GM23338 (cell line): ENCODE data around the gene TNNC1. TPM values are rescaled to one million over a fixed set of nuclear protein-coding genes. Genes with fewer than 3 reads are reported as not detected.

Experiments used
- ATAC-seq: fragments of 200-7000 bp; cut with Tn5 transposase; 3 replicates; pipeline ENCODE4 v1.9.1; 2020
- DNase-seq: peaks from one replicate; pipeline ENCODE4 v3.0.0-alpha.2; 2015; ENCODE audit warnings: low spot score
- H2AFZ ChIP-seq: fragments of 200-600 bp; sonication (generic); 2 replicates; pipeline ENCODE4 v1.8.0; 2016; ENCODE audit warnings: antibody characterized with exemption, mild to moderate bottlenecking, moderate library complexity
- H3F3A ChIP-seq: fragments of 200-600 bp; sonication (generic); replicated peaks from 2 replicates; pipeline ENCODE4 v1.8.0; 2017; ENCODE audit warnings: antibody characterized with exemption, mixed run types, low read depth
- H3K27ac ChIP-seq: fragments of 200-600 bp; sonication (generic); 2 replicates; pipeline ENCODE4 v1.6.1; 2016; ENCODE audit warnings: low read depth
- H3K27me3 ChIP-seq: fragments of 200-600 bp; sonication (generic); 2 replicates; pipeline ENCODE4 v1.8.0; 2016; ENCODE audit warnings: mild to moderate bottlenecking, mixed run types, moderate library complexity; ENCODE audit not compliant: insufficient read depth
- H3K36me3 ChIP-seq: fragments of 200-600 bp; sonication (generic); 2 replicates; pipeline ENCODE4 v1.8.0; 2016; ENCODE audit warnings: mild to moderate bottlenecking; ENCODE audit not compliant: insufficient read depth
- H3K4me1 ChIP-seq: fragments of 200-600 bp; sonication (generic); 2 replicates; pipeline ENCODE4 v1.8.0; 2016; ENCODE audit warnings: mild to moderate bottlenecking, moderate library complexity; ENCODE audit not compliant: insufficient read depth
- H3K4me2 ChIP-seq: fragments of 200-600 bp; sonication (generic); 2 replicates; pipeline ENCODE4 v1.7.1; 2017; ENCODE audit warnings: mixed run types
- H3K4me3 ChIP-seq: fragments of 200-600 bp; sonication (generic); 2 replicates; pipeline ENCODE4 v1.6.1; 2016; ENCODE audit warnings: mixed run types
- H3K79me2 ChIP-seq: fragments of 200-600 bp; sonication (generic); replicated peaks from 2 replicates; pipeline ENCODE4 v1.8.0; 2017; ENCODE audit warnings: mild to moderate bottlenecking; ENCODE audit not compliant: insufficient read depth
- H3K9me2 ChIP-seq: fragments of 200-600 bp; sonication (generic); 2 replicates; pipeline ENCODE4 v1.8.0; 2017; ENCODE audit not compliant: insufficient read depth
- H4K20me1 ChIP-seq: fragments of 200-600 bp; sonication (generic); replicated peaks from 2 replicates; pipeline ENCODE4 v1.8.0; 2017; ENCODE audit warnings: mild to moderate bottlenecking; ENCODE audit not compliant: insufficient read depth
- H3K27ac Mint-ChIP-seq: 2 replicates; pipeline ENCODE4 v1.8.0; 2020; ENCODE audit warnings: inconsistent platforms, mild to moderate bottlenecking, moderate library complexity, mixed read lengths
- H3K27me3 Mint-ChIP-seq: 3 replicates; pipeline ENCODE4 v1.8.0; 2022; ENCODE audit warnings: low read depth, mild to moderate bottlenecking, moderate library complexity, mixed read lengths, inconsistent platforms; ENCODE audit not compliant: insufficient read depth, poor library complexity
- H3K36me3 Mint-ChIP-seq: 3 replicates; pipeline ENCODE4 v1.8.0; 2021; ENCODE audit warnings: low read depth, mild to moderate bottlenecking, inconsistent platforms, moderate library complexity, mixed read lengths
- H3K4me1 Mint-ChIP-seq: 3 replicates; pipeline ENCODE4 v1.8.0; 2020; ENCODE audit warnings: mild to moderate bottlenecking, inconsistent platforms, mixed read lengths
- H3K4me3 Mint-ChIP-seq: 3 replicates; pipeline ENCODE4 v1.8.0; 2021; ENCODE audit warnings: moderate library complexity, mild to moderate bottlenecking, inconsistent platforms, mixed read lengths
- H3K9me3 Mint-ChIP-seq: 3 replicates; pipeline ENCODE4 v1.8.0; 2020; ENCODE audit warnings: moderate library complexity, mild to moderate bottlenecking, inconsistent platforms, mixed read lengths
- EZH2 ChIP-seq: fragments of 200-600 bp; sonication (generic); IDR thresholded peaks from one replicate; pipeline ENCODE4 v1.8.0; 2017; ENCODE audit warnings: antibody characterized with exemption, mild to moderate bottlenecking, low read depth; ENCODE audit not compliant: unreplicated experiment
- JUNB ChIP-seq: IDR thresholded peaks from one replicate; pipeline ENCODE4 v1.6.1; 2016; ENCODE audit warnings: antibody characterized with exemption; ENCODE audit not compliant: unreplicated experiment
- NANOG ChIP-seq: IDR thresholded peaks from 2 replicates; pipeline ENCODE4 v1.6.1; 2016; ENCODE audit warnings: antibody characterized with exemption, borderline replicate concordance
- POLR2AphosphoS5 ChIP-seq: IDR thresholded peaks from 2 replicates; pipeline ENCODE4 v1.6.1; 2016; ENCODE audit warnings: antibody characterized with exemption, low read depth
- STAT1 ChIP-seq: IDR thresholded peaks from one replicate; pipeline ENCODE4 v1.6.1; 2016; ENCODE audit warnings: antibody characterized with exemption; ENCODE audit not compliant: unreplicated experiment
- polyA plus RNA-seq: library from polyadenylated mRNA; unstranded; fragments of >200 nt; fragmentation: Nextera tagmentation; extraction: Ambion mirVana; gene quantifications from 2 replicates; pipeline ENCODE4 v1.2.1, GENCODE V29; 2016
- total RNA-seq: library from RNA; depleted of rRNA; stranded (reverse); fragments of >200 nt; shearing (Covaris generic); gene quantifications from 2 replicates; pipeline ENCODE4 v1.2.3, GENCODE V29; 2014
- TF ChIP-seq, protein P1 (sequence below), 2 experiments: fragments of 200-600 bp in 1 of 2; sonication (generic) in 1 of 2; conservative IDR thresholded peaks; 2 replicates each; pipeline versions ENCODE4 v1.5.1 to v1.6.1; 2016 to 2017; ENCODE audit warnings: antibody characterized with exemption in 2 of 2, low read depth in 2 of 2, mild to moderate bottlenecking in 2 of 2, moderate library complexity in 1 of 2
- TF ChIP-seq, protein P2 (sequence below): IDR thresholded peaks from 2 replicates; pipeline ENCODE4 v1.6.1; 2016; ENCODE audit warnings: antibody characterized with exemption
- TF ChIP-seq, protein P3 (sequence below): fragments of 250-450 bp; sonication (Bioruptor Pico); IDR thresholded peaks from 2 replicates; pipeline ENCODE4 v1.5.0; 2020; ENCODE audit warnings: mild to moderate bottlenecking, moderate library complexity
- TF ChIP-seq, protein P4 (sequence below): IDR thresholded peaks from one replicate; pipeline ENCODE4 v1.6.1; 2018; ENCODE audit warnings: antibody characterized with exemption; ENCODE audit not compliant: unreplicated experiment

The TNNC1 gene
- total and polyA plus RNA-seq, 2 experiments from 2014 or later = 6.5 to 6.9 TPM

DNA sequence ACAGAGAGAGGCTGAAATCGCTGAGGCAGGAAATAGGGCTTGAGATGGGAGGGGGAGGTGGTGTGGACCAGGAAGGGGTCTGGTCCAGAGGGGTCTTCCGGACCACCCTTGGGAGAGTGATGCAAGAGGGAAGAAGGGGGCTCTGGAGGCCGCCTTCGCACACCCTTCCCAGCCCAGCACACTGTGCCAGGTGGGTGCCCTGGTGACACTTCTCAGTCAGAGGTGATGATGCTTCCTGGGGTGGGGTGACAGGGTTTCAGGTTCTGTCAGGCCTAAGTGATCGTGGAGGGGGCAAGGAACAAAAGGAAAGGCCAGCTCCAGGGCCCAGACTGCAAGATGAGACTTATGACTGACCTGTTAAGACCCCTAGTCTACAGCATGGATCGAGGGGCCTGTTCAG, 21.6 kb downstream of the TNNC1 start:
- Histone ChIP-seq H3K36me3 (no peaks in the 10 kb centered on the region), H3K27me3 (no peaks in the 10 kb centered on the region), H3K4me1 (no peaks in the 10 kb centered on the region), H3F3A (no peaks in the 10 kb centered on the region), H3K79me2 (no peaks in the 10 kb centered on the region), H3K9me2 (no peaks in the 10 kb centered on the region), H3K4me3 (no peak overlapping the region), H2AFZ (no peak overlapping the region), H4K20me1 (no peaks in the 10 kb centered on the region), H3K4me2 (no peak overlapping the region), H3K27ac (no peak overlapping the region)
- peaks cover 11% of the 10 kb centered on the region for H3K4me1 Mint-ChIP-seq
- TF ChIP-seq NANOG = no peak
- TF ChIP-seq, protein P1, sequence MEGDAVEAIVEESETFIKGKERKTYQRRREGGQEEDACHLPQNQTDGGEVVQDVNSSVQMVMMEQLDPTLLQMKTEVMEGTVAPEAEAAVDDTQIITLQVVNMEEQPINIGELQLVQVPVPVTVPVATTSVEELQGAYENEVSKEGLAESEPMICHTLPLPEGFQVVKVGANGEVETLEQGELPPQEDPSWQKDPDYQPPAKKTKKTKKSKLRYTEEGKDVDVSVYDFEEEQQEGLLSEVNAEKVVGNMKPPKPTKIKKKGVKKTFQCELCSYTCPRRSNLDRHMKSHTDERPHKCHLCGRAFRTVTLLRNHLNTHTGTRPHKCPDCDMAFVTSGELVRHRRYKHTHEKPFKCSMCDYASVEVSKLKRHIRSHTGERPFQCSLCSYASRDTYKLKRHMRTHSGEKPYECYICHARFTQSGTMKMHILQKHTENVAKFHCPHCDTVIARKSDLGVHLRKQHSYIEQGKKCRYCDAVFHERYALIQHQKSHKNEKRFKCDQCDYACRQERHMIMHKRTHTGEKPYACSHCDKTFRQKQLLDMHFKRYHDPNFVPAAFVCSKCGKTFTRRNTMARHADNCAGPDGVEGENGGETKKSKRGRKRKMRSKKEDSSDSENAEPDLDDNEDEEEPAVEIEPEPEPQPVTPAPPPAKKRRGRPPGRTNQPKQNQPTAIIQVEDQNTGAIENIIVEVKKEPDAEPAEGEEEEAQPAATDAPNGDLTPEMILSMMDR (conservative IDR thresholded peaks at IDR 0.05; ENCODE audit: low read depth in 2 of 2) = no peak
- TF ChIP-seq, protein P2, sequence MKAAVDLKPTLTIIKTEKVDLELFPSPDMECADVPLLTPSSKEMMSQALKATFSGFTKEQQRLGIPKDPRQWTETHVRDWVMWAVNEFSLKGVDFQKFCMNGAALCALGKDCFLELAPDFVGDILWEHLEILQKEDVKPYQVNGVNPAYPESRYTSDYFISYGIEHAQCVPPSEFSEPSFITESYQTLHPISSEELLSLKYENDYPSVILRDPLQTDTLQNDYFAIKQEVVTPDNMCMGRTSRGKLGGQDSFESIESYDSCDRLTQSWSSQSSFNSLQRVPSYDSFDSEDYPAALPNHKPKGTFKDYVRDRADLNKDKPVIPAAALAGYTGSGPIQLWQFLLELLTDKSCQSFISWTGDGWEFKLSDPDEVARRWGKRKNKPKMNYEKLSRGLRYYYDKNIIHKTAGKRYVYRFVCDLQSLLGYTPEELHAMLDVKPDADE = no peak
- TF ChIP-seq, protein P3, sequence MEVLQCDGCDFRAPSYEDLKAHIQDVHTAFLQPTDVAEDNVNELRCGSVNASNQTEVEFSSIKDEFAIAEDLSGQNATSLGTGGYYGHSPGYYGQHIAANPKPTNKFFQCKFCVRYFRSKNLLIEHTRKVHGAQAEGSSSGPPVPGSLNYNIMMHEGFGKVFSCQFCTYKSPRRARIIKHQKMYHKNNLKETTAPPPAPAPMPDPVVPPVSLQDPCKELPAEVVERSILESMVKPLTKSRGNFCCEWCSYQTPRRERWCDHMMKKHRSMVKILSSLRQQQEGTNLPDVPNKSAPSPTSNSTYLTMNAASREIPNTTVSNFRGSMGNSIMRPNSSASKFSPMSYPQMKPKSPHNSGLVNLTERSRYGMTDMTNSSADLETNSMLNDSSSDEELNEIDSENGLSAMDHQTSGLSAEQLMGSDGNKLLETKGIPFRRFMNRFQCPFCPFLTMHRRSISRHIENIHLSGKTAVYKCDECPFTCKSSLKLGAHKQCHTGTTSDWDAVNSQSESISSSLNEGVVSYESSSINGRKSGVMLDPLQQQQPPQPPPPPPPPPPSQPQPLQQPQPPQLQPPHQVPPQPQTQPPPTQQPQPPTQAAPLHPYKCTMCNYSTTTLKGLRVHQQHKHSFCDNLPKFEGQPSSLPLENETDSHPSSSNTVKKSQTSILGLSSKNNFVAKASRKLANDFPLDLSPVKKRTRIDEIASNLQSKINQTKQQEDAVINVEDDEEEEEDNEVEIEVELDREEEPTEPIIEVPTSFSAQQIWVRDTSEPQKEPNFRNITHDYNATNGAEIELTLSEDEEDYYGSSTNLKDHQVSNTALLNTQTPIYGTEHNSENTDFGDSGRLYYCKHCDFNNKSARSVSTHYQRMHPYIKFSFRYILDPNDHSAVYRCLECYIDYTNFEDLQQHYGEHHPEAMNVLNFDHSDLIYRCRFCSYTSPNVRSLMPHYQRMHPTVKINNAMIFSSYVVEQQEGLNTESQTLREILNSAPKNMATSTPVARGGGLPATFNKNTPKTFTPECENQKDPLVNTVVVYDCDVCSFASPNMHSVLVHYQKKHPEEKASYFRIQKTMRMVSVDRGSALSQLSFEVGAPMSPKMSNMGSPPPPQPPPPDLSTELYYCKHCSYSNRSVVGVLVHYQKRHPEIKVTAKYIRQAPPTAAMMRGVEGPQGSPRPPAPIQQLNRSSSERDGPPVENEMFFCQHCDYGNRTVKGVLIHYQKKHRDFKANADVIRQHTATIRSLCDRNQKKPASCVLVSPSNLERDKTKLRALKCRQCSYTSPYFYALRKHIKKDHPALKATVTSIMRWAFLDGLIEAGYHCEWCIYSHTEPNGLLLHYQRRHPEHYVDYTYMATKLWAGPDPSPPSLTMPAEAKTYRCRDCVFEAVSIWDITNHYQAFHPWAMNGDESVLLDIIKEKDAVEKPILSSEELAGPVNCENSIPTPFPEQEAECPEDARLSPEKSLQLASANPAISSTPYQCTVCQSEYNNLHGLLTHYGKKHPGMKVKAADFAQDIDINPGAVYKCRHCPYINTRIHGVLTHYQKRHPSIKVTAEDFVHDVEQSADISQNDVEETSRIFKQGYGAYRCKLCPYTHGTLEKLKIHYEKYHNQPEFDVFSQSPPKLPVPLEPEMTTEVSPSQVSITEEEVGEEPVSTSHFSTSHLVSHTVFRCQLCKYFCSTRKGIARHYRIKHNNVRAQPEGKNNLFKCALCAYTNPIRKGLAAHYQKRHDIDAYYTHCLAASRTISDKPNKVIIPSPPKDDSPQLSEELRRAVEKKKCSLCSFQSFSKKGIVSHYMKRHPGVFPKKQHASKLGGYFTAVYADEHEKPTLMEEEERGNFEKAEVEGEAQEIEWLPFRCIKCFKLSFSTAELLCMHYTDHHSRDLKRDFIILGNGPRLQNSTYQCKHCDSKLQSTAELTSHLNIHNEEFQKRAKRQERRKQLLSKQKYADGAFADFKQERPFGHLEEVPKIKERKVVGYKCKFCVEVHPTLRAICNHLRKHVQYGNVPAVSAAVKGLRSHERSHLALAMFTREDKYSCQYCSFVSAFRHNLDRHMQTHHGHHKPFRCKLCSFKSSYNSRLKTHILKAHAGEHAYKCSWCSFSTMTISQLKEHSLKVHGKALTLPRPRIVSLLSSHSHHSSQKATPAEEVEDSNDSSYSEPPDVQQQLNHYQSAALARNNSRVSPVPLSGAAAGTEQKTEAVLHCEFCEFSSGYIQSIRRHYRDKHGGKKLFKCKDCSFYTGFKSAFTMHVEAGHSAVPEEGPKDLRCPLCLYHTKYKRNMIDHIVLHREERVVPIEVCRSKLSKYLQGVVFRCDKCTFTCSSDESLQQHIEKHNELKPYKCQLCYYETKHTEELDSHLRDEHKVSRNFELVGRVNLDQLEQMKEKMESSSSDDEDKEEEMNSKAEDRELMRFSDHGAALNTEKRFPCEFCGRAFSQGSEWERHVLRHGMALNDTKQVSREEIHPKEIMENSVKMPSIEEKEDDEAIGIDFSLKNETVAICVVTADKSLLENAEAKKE (CRISPR knock-in tag) = no peak
- TF ChIP-seq JUNB = no peak
- no peak for TF ChIP-seq POLR2AphosphoS5
- TF ChIP-seq, protein P4, sequence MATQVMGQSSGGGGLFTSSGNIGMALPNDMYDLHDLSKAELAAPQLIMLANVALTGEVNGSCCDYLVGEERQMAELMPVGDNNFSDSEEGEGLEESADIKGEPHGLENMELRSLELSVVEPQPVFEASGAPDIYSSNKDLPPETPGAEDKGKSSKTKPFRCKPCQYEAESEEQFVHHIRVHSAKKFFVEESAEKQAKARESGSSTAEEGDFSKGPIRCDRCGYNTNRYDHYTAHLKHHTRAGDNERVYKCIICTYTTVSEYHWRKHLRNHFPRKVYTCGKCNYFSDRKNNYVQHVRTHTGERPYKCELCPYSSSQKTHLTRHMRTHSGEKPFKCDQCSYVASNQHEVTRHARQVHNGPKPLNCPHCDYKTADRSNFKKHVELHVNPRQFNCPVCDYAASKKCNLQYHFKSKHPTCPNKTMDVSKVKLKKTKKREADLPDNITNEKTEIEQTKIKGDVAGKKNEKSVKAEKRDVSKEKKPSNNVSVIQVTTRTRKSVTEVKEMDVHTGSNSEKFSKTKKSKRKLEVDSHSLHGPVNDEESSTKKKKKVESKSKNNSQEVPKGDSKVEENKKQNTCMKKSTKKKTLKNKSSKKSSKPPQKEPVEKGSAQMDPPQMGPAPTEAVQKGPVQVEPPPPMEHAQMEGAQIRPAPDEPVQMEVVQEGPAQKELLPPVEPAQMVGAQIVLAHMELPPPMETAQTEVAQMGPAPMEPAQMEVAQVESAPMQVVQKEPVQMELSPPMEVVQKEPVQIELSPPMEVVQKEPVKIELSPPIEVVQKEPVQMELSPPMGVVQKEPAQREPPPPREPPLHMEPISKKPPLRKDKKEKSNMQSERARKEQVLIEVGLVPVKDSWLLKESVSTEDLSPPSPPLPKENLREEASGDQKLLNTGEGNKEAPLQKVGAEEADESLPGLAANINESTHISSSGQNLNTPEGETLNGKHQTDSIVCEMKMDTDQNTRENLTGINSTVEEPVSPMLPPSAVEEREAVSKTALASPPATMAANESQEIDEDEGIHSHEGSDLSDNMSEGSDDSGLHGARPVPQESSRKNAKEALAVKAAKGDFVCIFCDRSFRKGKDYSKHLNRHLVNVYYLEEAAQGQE = no peak
- TF ChIP-seq EZH2 = no peak
- TF ChIP-seq STAT1 = no peak
- ATAC-seq (no peak), DNase-seq (no peak)
- H3K27ac Mint-ChIP-seq = no peak overlapping the region; the same call in 1 of the 2 replicates
- no peaks in the 10 kb centered on the region for H3K9me3 Mint-ChIP-seq
- H3K4me3 Mint-ChIP-seq = no peak overlapping the region
- peaks cover 7% of the 10 kb centered on the region for H3K27me3 Mint-ChIP-seq
- no peaks in the 10 kb centered on the region for H3K36me3 Mint-ChIP-seq
